NCI-H2107 treated with DMSO at 0.1 percent for 48 hours (cell line): ENCODE measurements around the gene LYPD1.

Source experiments
- DNase-seq: peaks from one replicate; lab custom pipeline; 2025; ENCODE audit not compliant: unreplicated experiment; lab: John Stamatoyannopoulos, UW

LYPD1 gene

DNA sequence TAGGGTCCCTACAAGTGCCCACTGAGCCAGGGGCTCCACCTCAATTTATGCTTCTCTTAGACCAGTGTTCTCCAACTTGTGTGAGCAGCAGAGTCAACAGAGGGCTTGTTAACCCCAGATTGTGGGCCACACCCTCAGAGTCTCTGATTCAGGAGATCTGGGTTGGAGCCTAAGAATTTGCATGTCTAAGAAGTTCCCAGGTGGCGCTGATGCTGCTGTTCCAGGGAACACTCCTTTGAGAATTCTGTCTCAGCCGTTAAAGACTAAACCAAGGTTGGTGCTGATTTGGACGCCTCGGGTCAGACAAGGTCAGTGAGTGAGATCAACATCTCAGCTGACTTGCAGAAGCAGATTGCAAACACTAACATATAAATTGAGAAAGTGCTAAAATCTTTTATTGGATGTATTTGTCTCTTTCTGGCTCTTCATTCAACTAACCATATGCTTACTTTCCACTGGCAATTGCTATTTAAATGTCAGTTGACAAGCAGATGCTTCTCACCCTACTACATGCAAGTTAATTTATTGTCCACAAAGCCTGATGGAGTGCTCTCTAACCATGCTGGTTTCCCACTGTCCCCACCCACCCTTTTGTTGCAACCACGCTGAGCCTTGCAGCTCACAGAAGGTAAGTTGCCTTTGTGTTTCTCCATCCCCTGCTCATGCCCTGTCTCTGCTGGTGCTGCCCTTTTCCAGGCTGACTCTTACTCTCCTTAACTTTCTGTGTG, 31.5 kb downstream of the LYPD1 start:
- no peak for DNase-seq

GRCh38 chr2:132636346-132636745, 33.7 kb downstream of the LYPD1 start:
- no peak for DNase-seq

DNA sequence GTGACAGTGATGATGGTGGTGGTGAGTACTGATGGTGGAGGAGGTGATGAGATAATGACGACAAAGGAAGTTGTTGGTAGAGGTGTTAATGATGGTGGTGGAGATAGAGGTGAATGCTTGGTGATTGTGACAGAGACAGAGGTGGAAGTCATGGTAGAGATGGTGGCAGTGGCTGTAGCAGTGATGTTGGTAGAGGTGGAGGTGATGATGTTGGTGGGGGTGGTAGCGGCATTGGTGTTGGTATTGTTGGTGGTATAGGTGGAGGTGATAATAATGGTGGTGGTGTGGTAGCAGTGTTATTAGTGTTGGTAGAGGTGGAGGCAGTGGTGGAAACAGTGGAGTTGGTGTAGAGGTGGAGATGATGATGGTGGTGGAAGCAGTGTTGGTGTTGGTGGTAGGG, 36.4 kb downstream of the LYPD1 start:
- no peak for DNase-seq

DNA sequence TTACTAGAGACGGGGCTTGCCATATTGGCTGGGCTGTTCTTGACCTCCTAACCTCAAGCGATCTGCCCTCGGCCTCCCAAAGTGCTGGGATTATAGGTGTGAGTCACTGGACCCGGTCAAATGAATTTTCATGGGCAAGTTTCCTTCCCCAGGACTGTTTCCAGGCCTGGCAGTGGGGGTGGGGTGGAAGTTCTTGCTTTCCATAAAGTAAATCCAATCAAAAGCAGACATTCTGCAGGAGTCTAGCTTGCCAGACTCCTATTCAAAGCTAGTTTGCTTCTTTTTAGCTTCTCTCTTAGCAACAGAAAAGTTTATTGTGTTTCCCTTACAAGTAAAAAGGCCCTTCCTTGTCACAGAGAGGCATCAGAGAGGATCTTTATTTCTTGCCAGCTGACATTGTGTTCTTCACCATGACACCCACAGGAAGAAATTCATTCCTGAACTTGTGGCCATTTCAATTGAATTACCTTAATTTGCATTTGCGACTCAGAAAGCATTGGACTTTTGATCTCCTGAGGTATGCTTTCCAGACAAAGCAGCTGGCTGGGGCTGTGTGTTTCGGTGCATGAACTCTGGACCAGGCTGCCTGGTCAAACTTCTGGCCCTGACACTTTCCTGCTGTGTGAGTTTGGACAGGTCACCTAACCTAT, 37.9 kb downstream of the LYPD1 start:
- no peak for DNase-seq

DNA sequence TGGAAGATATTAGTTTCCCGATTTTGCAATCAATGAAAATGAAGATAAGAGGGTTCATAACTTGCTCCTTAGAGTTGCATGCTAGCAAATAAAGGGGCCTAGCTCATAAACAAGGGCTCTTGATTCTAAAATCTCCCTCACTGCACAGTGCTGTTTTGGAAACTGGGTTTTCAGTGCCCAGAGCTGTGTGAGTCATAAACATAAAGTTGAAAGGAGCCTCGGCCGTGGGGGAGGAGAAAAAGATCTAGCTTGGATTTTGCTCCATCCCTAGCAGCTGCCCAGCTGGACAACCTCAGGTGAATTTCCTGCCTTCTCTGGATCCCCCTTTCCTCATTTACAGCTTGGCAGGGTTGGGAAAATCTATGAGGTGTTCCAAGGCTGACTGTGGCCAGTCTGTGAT, 42.5 kb downstream of the LYPD1 start:
- DNase-seq = no peak

- DNase-seq = no peak
Measured at GRCh38 chr2:132623096-132623839, 46.7 kb downstream of the LYPD1 start.

DNA sequence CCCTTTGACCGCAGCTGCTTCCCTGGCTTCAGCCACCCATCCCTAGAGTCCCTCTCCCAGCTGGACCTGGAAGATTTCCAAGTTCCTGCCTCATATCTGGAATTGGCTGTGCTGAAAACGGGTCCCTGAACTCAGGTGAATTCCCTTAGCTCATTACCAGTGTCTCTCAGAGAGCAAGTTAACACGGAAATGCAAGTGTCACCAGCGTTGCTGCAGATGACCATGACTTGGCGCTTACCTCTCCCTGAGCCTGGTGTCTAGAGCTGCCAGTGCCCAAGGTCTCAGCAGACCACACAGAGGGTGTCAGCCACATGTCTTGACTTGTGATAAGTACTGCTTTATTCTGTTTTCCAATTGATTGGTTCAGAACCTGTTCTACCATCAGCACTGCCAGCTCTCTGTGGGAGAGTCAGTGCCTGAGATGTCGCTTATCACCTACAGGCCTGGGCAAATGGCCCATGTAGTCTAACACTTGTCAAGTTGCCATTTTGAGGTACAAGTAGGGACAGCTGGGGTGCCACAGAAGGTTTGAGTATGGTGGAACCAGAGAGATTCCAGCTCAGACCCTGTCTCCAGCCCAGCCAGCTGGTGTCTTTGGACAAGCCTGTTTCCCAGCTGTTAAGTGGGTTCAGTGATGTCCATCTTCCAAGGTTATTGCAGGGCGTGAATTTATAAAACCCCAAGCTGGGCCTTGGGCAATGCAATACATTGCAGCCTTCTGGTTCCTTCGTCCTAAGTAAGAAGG, 48.7 kb downstream of the LYPD1 start:
- DNase-seq = no peak

DNA sequence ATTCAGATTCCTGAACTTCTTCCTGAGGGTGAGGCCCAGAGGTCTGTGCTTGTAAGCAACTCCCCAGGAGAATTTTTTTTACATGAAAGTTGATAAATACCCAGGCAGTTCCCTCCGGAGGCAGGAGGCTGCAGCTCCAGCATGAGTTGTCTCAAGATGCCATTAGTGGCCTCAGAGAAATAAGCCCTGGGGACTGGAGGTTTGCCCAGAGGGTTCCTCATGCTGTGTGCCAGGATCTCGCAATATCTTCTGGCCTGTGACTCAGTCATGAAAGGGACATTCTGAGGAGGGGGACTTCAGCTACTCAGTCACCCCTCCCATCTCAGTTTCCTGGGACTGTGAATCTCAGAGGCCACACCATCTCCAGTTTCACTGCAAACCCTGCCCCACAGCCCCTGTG, 49.9 kb downstream of the LYPD1 start:
- no peak for DNase-seq

GRCh38 chr2:132618734-132619133, 51.3 kb downstream of the LYPD1 start:
- no peak for DNase-seq

- no peak for DNase-seq
Measured at GRCh38 chr2:132617989-132618388, 52.0 kb downstream of the LYPD1 start.

DNA sequence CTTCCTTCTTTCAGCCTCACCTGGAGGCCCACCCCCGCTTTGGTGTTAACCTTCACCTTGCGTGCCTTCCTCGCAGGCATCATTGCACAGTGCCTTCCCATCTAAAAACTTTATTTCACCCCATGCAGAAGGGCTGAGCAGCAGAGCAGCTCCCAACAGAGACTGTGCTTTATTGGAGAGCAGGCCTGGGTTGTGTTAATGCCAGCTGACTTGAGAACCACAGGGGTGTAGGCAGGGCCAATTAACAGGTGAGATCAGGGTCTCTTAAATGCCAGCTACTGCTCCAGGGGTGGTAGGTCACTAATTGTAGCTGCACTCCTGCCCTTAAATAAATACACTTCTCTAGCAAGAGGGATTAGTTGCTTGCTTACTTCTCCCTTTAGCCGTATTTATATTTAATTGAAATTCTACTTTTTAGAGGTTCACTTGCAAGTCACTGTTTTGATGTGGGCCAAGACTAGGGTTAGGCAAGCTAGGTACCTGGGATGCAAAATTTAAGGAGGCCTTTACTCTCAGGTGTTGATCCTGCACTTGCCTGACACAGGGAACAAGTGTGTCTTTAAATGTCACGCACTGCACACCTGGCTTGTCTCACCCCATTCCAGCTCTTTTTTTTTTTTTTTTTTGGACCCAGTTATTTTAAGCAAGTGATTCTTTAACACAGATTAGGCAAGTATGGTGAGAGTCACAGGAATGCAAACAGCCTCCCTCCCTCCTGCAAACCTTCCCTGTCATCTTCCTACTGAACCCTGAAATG, 54.5 kb downstream of the LYPD1 start:
- no peak for DNase-seq

- no peak for DNase-seq
Measured at GRCh38 chr2:132611719-132612118, 58.3 kb downstream of the LYPD1 start.

DNA sequence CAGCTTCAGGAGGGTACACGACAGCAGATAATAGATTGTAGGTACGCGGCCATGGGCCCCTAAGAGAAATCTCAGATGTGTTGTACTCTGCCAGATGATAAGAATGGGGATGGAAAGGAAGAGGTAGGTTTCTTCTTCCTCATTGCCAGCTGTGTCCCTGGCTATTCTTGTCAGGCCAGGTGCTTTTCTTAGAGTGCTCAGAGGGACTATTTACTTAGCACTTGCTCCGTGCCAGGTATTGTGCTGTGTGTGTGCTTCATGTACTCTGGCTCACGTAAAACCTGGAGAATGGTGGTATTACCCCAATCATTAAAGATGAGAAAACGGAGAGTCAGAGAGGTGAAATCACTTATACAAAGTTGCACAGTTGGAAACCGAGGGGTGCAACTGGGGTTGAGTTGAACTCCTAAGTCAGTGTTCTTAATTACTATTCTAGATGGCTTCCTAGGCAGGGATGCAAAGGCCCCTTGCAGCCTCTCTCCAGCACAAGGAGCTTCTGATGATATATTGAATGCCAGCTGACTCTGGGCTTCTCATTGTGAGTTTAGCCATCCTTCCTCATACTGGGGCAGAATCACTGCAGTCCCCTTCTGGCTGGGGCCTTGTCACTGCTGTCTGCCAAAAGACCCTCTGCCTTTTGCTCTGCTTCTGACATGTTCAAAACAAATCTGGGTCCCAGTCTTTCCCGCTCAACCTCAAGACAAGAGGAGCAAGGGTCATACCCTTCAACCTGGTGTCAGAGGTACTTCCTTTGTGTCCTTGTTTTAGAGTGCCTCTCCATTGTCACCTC, 60.7 kb downstream of the LYPD1 start:
- no peak for DNase-seq

- DNase-seq = no peak
Measured at GRCh38 chr2:132608311-132608710, 61.7 kb downstream of the LYPD1 start.

DNA sequence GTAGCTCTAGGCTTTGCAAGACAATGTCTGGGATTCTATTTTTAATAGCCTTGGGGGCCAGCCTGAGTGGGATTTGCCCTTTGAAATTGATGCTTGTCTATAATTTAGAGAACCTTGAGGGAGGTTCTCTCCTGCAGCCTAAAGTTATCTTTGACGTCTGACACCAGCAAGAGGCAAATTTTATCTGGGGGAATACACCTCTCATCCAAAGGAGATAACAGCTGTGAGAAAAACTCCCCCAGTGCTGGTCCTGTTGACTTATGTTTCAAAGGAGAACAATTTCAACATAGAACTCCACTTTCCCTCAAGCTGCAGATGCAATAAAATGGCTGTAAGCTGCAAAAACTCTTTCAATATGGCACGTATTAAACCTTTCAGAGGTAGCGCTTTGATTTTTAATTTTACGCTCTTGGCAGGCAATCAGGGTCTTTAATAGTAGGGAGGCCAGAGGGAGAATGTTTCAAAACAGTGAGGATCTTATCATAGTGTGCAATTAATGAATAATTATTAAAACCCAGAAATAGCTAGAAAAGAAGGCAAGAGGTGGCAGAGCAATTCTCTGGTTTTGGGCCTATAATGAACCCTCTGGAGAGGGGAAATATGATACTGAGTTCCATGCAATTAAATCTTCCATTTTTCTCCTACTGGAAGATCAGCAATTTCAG, 62.4 kb downstream of the LYPD1 start:
- DNase-seq = no peak

DNA sequence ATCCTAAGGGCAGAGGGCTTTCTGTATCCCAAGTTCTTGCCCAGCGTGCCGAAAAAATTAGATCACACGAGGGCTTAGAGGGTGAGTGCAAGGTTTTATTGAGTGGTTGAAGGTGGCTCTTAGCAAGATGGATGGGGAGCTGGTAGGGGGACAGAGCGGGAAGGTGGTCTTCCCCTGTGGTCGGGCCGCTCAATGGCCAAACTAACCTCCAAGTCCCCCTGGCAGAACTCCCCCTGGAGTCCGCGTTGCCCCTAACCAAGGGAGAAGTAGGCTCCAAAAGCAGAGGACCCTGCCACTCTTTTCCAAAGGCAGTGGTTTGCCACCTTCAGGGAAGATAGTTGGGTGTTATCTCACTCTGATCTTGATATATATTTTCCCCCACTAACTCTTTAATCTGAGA, 63.4 kb downstream of the LYPD1 start:
- no peak for DNase-seq

GRCh38 chr2:132605236-132606180, 64.5 kb downstream of the LYPD1 start:
- no peak for DNase-seq

GRCh38 chr2:132604561-132604960, 65.4 kb downstream of the LYPD1 start:
- no peak for DNase-seq
